GM23248 (cell line): ENCODE results near the gene SPATA25.

Experiments used
- EZH2 ChIP-seq: fragments of 200-600 bp; sonication (generic); IDR thresholded peaks from 2 replicates; pipeline ENCODE4 v1.6.1; 2018; ENCODE audit warnings: antibody characterized with exemption, mild to moderate bottlenecking; ENCODE audit not compliant: insufficient read depth, poor library complexity, severe bottlenecking
- EZH2phosphoT487 ChIP-seq: fragments of 200-600 bp; sonication (generic); IDR thresholded peaks from 2 replicates; pipeline ENCODE4 v1.6.1; 2018; ENCODE audit warnings: antibody characterized with exemption, moderate library complexity, mild to moderate bottlenecking, low read depth; ENCODE audit not compliant: insufficient read depth

GRCh38 chr20:45890077-45890984 is 2.9 kb upstream of the SPATA25 start:
- TF ChIP-seq EZH2 (no peak), EZH2phosphoT487 (no peak)
